NCI-H2227 (cell line): ENCODE results near the gene JOSD1.
A peak's percentile ranks its signal among the peaks of the same experiment; 100 is the strongest.

Source experiments
- DNase-seq: peaks from one replicate; lab custom pipeline; 2025; ENCODE audit not compliant: unreplicated experiment; lab: John Stamatoyannopoulos, UW

The JOSD1 gene

DNA sequence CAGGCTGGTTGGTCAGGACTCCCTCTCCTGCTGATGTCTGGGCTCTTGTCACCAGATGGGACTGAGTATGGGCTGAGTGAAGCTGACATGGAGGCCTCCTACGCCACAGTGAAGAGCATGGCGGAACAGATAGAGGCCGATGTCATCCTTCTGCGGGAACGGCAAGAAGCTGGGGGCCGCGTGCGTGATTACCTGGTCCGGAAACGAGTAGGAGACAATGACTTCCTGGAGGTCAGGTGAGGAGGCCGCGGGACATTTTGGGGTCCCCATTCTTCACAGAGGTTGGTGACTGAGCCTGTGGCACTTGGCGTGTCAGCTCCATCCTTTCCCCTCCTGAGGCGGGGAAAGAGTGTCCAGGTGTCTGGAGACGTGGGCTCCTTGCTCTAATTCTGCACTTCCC lies 15.1 kb upstream of the JOSD1 start:
- no peak for DNase-seq

DNA sequence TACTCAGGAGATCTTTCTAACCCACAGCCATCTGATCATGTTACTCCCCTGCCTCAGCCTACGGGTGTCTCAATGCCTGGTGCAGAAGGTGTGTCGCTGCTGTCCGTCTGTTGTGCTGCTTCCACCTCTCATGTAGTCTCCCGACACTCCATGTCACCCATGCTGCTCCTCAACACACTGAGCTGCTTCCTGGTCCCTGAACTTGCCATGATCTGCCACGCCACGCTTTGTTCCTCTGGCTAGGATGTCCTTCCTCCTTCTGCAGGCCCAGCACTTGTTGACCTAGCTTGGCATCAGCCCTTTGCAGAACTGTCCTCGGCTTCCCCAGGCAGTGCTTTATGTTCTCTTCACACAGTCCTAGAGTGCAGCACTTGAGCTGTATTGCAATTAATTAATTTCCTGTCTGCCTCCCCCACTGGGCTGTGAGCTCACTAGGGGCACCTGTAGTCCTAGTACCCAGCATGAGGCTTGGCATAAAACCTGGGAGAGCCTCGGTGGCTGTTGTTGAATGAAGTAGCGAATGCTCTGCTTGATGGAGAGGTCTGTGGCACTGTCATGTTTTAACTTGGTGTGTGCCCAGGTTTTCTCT lies 14.5 kb upstream of the JOSD1 start:
- DNase-seq, result no peak

GRCh38 chr22:38713921-38714320 lies 13.2 kb upstream of the JOSD1 start:
- no peak for DNase-seq

GRCh38 chr22:38712486-38713207 lies 11.9 kb upstream of the JOSD1 start:
- DNase-seq, result no peak

DNA sequence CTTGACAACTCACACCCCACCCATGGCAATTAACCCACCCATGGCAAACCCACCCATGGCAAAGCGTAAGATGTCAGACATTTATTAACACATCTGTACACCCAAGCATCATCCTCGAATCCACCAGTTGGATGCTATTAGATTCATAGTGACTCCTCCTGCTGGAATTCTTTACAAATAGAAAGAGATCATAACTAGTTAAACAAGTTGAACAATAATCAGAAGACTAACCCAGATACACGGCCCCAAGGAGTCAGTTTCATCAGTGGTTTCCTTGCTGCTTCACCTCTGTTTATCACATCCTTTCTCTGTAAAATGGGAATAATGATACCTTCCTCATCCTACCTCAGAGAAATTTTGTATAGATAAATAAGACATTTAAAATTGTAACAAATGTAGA lies 10.1 kb upstream of the JOSD1 start:
- DNase-seq, result no peak

DNA sequence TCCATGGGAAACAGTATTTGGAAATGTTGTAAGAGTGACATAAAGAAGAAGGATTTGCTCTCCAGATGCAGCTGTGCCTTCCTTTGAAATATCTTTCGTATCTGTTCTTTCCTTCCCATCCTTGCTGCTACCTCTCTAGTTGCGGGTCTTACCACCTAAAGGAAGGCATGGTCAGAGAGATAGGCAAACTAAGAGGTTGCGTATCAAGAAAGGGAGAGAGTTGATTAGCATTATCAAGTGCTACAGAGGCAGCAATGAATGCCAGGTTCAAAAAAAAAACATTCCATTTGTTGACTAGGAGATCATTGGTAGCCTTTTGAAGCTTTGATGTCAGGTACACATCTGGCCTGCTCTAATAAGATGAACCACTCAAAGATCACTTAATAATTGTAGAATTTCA lies 9.6 kb upstream of the JOSD1 start:
- no peak for DNase-seq

- no peak for DNase-seq
Observed at GRCh38 chr22:38709306-38709705, 8.6 kb upstream of the JOSD1 start.

DNA sequence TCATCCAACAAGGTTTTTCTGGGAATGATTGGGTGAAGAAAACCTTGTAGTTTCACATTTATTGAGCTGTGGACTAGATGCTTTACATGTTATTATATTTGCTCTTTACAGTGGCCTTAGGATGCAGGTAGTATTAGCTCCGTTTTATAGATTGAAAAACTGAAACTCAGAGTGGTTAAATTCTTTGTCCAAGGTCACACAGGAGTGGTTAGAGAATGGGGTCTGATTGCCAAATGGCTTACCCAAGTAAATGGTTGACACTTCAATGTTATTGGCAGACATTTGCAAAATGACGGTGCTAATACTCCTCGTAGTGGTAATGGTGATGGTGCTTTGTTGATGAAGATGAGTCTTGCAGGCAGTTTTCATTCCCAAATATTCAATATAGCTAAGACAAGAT lies 7.2 kb upstream of the JOSD1 start:
- DNase-seq, result no peak

- no peak for DNase-seq
Observed at GRCh38 chr22:38707346-38707745, 6.6 kb upstream of the JOSD1 start.

- no peak for DNase-seq
Observed at GRCh38 chr22:38706901-38707195, 6.1 kb upstream of the JOSD1 start.

- peak; percentile 50 for DNase-seq
Observed at GRCh38 chr22:38706101-38706900, 5.6 kb upstream of the JOSD1 start.

- DNase-seq, result peak; percentile 99
Observed at GRCh38 chr22:38705235-38706100, 4.7 kb upstream of the JOSD1 start, which contains the start of gene GTPBP1. Gene GTPBP1 (plus strand): TSS chr22:38705944. CDS start chr22:38705956, 12 bp downstream.

- DNase-seq, result peak; percentile 37
Observed at GRCh38 chr22:38704654-38705234, 4.0 kb upstream of the JOSD1 start.

DNA sequence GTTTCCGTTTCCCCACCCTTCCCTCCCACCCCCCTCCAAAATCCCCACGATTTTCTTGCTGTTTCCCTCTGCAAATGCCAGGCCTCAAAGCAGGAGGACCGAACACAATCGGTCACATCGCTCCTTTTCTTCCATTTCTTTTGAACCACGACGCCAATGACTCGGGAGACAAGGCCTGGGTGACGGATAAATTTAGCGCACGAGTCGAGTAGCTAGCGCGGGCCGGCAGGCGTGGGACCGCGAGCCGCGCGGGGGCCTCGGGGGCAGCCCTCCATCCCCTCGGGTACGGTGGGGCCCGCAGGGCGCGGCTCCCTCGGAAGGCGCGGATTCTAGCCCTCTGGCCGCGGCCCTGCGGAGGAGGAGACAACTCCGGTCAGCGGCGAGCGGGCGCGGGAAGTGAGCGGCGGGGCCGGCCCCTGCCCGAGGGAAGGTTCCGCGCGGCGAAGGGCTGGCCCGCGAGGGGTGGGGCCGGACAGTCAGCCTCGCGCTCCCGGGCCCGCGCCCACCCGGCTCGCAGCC lies 414 bp downstream of the JOSD1 start:
- no peak for DNase-seq

DNA sequence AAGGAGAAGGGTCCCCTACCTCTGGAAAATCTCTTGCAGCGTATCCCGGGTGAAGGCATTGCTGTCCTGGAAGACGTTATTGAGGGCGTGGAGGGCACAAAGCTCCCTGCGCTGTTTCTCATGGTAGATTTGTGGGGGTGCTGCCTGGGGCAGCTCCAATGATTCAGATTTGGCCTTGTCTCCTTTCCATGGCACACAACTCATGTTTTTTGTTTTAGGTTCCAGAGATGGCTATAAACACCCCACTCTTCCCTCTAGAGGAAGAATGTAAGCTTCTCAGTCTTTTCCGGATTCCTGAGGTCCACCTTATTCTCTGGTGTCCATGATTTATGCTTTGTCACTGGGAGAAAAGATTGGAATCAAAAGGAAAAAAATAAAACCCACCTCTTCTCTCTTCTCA lies 959 bp downstream of the JOSD1 start:
- no peak for DNase-seq

- no peak for DNase-seq
Observed at GRCh38 chr22:38699143-38699542, 1.6 kb downstream of the JOSD1 start.

DNA sequence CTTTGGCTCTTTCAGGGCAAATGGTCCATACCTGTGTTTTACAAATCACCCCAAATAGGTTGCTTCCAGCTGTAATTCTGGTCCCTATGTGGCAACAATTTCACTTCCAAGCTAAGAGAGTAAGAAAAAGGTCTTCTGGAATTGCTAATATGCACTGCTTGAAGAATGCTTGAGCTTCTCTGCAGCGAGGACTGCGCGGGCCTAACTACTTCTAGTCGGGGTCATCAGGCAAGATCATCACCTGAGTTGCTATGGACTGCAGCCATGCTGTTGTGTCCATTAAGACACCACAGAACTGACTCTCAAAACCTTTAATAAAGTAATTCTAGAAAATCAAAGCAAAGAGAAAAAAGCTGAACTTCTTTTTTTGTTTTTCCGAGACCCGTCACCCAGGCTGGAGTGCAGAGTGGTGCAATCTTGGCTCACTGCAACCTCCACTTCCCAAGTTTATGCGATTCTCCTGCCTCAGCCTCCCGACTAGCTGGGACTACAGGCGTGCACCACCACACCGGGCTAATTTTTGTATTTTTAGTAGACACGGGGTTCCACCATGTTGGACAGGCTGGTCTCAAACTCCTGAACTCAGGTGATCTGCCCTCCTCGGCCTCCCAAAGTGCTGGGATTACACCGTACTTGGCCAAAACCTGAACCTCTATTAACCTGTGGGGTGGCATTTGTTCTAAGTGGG lies 2.2 kb downstream of the JOSD1 start:
- no peak for DNase-seq

DNA sequence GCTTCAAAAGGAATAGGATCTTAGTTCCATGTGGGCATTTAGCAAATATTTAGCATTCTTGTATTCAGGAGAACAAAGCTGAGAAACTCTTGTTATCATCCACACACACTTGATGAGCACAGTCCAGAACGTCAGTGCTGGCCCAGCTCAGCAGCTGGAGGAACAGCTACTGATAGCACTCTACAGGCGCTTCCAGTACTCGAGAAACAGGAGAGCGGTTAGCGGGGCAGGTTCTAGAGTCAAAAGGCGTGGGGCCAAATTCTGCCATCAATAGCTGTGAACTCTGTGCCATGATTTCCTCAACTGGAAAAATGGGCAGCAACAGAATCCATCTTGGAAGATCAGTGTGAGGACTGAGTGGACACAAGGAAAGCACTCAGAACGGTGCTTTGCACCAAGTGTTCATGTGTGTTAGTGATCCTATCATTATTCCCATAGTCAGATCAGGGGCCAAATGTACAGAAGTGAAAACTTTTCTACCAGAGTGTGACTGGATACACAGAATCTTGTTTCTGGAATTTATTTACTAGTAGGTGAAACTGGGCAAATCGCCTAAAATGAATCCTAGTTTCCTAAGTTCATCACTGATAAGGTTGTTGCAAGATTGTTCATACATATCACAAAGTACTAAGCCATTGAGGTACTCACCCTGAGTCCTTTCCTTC lies 3.2 kb downstream of the JOSD1 start:
- no peak for DNase-seq

- no peak for DNase-seq
Observed at GRCh38 chr22:38696606-38697424, 3.9 kb downstream of the JOSD1 start.
